DMS53 treated with DMSO at 0.1 percent for 48 hours (cell line): Measurements from ENCODE around the gene PTPN11.
"Not testable (repeated sequence)": the region's sequence is repeated elsewhere in the genome, so short reads cannot be mapped to it uniquely, and the experiment has no call there.

Experiments used
- DNase-seq: peaks from one replicate; lab custom pipeline; 2025; ENCODE audit not compliant: unreplicated experiment; lab: John Stamatoyannopoulos, UW

PTPN11 gene

DNA sequence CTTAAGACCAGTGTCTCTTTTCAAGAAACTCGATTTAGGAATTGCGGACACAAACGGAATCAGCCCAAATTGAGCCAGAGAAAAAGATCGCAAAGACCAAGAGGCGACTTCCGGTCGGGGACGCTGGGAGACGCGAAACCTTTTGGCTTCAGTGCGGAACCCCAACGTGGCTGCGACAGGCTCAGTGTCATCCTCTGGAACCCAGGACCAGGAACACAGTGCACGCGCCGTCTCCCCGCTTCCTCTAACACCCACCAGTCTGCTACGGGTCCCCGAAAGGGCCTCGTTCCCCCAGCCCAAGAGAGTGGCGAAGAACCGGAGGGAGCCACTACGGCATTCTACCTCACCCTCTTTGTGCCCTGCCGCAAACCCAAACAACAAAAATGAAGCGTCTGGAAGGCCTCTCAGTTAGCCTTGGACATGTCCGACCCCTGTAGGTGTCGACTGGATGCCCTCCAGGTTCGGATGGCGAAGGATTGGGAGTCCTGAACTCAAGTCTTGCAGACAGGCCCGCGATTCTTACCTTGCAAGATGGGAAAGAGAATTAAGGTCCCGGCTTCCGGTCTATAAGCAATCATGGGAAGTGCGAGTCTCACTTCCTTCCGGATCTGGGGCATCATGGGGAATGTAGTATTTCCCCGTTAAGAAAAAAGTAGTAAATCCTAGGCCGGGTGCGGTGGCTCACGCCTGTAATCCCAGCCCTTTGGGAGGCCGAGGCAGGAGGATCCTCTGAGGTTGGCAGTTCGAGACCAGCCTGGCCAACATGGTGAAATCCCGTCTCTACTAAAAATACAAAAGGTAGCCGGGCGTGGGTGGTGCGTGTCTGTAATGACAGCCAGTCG, 9.5 kb upstream of the PTPN11 start, which contains the start of gene RPL6:
Gene RPL6, minus strand, starts transcription at position 542 of the 842 bp plus-strand sequence. CDS start 949 bp downstream, outside the sequence.
- DNase-seq: peak; percentile 96

DNA sequence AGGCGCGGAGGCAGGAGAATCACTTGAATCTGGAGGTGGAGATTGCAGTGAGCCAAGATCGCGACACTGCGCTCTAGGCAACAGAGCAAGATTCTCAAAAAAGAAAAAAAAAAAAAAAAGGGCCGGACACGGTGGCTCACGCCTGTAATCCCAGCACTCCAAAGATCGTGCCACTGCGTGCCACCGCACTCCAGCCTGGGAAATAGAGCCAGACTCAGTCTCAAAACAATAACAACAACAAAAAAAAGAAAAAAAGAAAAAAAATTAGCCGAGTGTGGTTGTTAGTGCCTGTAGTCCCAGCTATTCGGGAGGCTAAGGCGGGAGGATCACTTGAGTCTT, 8.9 kb upstream of the PTPN11 start:
- no peak for DNase-seq

DNA sequence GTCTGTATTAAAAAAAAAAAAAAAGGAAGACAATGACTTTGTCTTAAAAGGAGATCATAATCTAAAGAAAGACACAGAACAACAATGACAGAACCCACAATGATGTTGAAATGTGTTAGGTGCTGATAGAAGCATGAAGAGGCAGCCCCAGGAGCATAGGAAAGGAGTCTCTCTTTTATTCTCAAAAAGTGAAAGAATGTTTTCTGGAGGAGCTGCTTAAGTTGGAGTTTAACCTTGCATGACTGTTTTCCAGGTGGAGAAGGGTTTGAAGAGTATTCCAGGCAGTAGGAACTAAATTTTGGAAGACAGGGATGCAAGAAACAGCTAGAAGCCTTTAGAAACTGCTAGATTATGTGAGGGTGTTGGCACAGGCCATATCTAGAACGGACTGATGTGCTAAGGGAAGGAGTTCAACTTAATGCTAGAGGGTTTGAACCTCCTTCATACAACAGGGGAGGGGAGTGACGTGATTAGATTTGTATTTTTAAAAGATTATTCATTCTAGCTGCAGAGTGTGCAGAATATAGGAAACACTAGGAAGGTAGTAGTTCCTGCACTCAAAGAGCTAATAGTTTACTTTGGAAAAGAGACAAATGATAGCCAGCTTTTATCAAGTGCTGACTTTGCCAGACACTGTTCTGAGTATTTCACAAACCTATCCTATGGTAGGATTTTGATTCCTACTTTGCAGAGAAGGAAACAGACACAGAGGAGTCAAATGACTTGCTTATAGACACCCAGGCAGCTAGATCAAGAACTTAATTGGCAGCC, 4.7 kb upstream of the PTPN11 start:
- DNase-seq: no peak

DNA sequence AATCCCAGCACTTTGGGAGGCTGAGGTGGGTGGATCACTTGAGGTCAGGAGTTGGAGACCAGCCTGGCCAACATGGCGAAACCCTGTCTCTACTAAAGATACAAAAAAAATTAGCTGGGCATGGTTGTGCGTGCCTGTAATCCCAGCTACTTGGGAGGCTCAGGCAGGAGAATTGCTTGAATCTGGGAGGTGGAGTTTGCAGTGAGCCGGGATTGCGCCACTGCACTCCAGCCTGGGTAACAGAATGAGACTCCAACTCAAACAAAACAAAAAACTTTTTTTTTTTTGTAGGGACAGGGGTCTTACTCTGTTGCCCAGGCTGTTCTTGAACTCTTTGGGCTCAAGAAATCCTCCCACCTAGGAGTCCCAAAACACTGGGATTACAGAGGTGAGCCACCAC, 3.3 kb upstream of the PTPN11 start:
- DNase-seq: not testable (repeated sequence)

DNA sequence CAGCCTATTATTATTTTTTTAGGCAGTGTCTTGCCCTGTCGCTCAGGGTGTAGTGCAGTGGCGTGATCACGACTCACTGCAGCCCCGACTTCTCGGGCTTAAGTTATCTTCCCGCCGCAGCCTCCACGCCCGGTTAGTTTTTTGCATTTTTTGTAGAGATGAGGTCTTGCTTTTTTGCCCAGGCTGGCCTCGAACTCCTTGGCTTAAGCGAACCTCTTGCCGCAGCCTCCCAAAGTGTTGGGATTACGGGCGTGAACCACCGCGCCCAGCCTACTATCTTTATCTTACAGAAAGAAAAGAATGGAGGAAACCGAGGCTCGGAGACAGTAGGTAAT, 507 bp upstream of the PTPN11 start:
- DNase-seq: no peak

DNA sequence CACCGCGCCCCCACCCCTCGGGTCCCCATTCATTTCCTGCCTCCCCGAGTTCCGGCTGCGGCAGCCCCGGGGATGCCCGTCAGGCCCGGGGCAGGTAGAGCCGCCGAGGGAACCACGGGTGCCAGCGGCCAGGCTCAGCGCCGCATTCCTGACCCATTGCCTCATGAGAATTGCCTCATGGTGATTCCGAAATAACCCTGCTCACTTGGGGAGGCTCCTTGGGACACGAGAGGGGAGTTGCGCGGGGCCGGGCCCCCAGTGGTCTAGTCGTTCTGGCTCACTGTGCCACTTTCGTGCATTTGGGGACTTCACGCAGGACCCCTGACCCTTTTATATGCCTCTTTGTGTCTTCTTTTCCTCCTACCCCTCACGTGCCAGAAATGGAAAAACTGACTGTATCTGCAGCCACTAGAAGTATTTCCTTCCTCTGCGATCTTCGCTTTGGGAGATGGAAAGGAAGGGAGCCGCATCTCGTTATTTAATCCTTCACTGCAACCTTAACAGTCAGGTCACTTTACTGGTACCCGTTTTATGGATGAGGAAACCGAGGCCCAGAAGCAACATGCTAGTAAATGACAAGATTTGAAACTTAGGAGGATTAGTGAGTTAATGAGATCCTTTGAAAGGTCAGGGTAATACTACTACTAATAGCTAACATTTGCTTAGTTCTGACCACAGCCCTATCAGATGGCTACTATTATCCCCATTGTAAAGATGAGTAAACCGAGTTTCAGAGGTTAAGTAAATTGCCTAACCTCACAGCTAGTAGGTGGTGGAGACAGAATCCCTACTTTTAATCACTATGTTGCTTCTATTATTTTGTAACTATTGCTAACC, 768 bp downstream of the PTPN11 start:
- DNase-seq: peak; percentile 40

DNA sequence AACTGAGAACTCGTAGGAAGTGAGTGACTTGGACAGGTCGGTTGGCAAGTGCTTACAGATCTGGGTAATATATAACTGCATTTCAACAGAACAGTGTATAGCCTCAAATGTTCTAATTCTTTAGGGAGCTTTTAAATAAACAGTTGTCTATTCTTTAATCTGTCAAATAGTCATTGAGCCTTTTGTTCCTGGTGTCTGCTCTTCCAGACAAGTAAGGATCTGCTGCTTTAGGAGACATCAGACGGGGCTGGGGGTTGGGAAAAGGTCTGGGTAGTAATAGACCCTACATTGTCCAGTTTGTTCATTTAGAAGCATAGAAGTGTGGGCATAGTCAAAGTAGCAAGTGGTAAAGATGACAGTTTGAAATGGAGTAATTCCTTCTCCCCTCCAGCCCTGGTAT, 2.0 kb downstream of the PTPN11 start:
- DNase-seq: no peak

DNA sequence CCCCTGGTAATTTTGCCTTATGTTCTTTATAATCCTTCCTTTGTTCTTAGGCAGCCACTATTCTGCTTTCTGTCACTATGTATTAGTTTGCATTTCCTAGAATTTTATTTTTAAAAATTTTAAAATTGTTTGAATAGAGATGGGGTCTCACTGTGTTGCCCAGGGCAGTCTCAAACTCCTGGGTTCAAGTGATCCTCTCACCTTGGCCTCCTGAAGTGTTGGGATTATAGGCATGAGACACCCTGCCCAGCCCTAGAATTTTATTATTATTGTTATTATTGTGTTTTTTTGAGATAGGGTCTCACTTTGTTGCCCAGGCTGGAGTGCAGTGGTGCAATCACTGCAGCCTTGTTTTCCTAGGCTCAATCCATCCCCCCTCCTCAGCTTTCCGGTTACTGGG, 2.6 kb downstream of the PTPN11 start:
- DNase-seq: no peak

DNA sequence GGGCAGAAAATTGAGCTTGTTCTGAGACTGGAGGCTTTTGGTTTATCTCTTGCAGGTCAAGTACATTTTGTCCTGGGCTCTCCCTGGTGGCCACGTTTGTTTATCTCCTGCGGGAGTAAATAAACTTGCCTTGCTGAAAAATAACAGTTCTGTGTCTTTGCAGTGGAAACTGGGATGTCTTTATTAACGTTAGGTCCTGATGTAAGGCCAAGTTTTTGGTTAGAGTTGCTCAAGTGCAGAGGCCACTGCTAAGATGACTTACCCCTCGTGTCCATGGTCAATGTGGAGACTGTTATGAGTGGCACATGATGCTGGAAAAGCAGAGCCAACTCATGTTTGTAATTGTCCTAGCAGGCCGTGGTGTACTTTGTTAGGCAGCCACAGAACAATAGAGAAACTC, 3.8 kb downstream of the PTPN11 start:
- no peak for DNase-seq

DNA sequence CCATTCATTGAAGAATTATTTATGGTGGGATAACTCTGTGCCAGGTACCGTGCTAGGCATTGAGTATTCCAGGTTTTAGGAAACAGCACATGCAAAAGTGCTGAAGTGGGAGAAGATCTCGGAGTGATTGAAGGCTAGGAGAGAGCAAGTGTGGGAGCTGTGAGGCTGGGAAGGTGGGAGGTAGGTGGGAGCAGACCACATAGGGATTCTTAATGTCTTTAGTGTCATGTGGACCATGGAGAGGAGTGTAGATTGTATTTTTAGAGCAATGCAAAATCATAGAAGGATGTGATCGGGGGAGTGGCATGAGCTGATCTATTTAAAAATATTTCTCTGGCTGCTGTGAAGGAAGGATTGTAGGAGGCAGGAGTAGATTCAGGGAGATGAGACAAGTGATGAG, 5.4 kb downstream of the PTPN11 start:
- DNase-seq: no peak

DNA sequence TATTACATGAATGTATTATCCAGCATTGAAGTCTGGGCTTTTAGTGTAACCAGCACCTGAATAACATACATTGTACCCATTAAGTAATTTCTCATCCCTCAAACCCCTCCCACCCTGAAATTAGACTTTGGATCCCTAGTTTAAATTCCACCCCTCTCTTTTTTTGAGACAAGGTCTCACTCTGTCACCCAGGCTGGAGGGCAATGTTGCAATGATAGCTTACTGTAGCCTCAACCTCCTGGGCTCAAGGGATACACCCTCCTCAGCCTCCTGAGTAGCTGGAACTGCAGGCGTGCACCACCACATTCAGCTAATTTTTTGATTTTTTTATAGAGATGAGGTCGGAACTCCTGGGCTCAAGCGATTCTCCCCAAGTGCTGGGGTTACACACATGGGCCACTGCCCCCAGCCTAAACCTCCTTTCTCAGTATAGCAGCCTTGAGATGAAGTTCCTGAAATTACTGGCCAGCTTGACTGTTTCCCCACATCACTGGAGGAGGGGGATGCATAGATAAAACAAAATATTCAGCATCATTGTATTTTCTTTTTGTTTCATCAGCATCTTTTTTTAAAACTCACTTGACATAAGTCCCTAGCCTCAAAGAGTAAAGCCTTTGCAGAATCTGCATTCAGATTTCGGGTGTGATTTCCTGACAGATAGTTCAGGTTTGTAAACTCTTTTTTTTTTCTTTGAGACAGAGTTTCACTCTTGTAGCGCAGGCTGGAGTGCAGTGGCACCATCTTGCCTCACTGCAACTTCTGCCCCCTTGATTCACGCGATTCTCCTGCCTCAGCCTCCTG, 7.0 kb downstream of the PTPN11 start:
- no peak for DNase-seq

DNA sequence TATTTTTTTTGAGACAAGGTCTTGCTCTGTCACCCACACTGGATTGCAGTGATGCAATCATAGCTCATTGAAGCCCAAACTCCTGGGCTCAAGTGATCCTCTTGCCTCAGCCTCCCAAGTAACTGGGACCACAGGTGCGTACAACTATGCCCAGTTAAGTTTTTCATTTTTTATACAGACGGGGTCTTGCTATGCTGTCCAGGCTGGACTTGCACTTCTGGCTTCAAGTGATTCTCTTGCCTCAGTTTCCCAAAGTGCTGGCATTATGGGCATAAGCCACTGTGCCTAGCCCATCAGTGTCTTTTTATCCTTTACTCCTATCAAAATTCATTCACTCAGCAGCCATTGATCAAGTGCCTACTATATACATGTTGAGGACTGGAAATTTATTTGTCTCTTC, 9.0 kb downstream of the PTPN11 start:
- DNase-seq: no peak

DNA sequence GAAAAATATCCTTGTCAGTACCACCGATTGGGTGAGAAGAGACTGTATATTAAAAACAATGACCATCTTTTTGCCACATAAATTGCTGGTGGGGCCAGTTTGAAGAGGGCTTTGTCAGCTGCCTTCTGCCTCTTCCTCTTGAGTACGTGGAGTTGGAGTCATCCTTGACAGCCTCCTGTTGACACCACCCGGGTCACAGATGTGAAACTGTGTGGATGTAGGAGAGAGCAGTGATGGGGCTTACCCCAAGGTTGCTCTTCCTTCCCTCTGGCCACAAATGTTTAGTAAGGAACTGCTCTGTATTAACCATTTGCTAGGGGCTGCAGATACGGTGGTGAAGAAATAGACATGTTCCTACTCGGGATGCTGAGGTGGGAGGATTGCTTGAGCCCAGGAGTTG, 12.2 kb downstream of the PTPN11 start:
- no peak for DNase-seq

DNA sequence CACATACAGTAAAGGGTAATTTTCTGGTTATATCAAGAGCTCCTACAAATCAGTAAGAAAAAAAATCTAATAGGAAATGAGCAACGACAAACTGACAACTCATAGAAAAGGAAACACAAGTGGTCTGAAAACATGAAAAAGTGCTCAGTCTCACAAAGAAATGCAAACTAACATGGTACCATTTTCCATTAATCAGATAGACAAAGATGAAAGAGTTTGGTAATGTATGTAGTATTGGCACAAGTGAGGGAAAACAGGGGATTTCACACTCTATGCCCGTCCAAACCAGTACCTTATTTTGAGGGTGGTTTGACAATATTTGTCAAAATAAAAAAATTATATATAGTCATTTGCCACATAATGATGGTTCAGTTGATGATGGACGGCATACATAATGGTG, 13.2 kb downstream of the PTPN11 start:
- DNase-seq: no peak

DNA sequence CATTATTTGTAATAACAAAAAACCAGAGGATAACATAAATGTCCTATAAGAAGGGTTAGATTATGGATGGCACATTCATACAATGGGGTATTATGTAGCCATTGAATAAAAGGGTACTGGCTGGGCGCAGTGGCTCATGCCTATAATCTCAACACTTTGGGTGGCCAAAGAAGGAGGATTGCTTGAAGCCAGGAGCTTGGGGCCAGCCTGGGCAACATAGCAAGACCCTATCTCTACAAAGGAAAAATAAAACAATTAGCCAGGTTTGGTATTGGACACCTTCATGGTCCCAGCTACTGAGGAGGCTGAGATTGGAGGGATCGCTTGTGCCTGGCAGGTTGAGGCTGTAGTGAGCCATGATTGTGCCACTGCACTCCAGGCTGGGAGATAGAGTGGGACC, 14.8 kb downstream of the PTPN11 start:
- no peak for DNase-seq

DNA sequence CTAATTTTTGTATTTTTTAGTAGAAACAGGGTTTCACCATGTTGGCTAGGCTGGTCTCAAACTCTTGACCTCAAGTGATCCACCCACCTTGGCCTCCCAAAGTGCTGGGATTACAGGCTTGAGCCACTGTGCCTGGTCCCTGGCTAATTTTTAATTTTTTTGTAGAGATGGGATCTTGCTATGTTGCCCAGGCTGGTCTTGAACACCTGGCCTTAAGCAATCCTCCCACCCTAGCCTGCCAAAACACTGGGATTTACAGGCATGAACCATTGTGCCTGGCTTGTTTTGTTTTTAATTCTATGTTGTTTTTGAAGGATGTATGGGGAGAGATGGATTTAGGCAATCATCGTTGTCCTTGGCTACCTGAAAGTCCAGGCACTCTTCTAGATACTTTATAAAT, 19.9 kb downstream of the PTPN11 start:
- not testable (repeated sequence) for DNase-seq

DNA sequence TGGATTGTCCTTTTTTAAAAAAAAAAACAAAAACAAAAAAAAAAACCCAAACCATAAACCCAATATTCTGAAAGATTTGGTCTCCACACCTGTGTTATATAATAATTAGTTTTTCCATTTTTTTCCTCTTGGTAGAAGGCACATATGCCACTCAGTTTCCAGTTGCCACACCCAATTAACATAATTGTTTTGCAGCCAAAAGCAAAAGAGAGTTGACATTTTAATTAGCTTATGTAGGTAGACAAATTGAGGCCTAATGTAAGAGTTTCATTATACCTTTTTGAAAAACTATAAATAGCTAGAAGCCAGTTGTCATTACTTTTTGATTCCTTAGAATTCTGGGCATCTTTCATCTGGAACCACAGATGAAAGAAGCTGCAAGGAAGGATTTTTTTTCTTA, 21.0 kb downstream of the PTPN11 start:
- DNase-seq: no peak

DNA sequence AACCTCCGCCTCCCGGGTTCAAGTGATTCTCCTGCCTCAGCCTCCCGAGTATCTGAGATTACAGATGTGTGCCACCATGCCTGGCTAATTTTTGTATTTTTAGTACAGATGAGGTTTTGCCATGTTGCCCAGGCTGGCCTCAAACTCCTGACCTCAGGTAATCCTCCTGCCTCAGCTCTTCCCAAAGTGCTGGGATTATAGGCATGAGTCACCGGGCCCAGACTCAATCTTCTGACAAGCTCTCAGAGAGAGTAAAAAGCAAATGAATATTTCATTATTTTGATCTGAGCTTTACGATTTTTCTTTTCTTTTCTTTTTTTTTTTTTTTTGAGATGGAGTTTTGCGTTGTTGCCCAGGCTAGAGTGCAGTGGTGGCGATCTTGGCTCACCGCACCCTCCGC, 21.9 kb downstream of the PTPN11 start:
- not testable (repeated sequence) for DNase-seq

DNA sequence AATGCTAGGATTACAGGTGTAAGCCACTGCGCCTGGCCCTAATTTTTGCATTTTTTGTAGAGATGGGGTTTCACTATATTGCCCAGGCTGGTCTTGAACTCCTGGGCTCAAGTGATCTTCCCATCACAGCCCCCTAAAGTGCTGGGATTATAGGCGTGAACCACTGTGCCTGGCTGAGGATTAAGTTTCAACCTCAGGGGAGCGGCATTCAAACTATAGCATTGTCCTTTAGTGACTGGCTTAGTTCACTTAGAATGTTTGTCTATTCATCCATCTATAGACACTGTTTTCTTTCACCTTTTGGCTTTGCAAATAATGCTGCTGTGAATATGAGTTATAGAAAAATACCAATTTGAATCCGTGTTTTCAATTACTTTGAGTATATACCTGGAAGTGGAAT, 25.2 kb downstream of the PTPN11 start:
- no peak for DNase-seq

DNA sequence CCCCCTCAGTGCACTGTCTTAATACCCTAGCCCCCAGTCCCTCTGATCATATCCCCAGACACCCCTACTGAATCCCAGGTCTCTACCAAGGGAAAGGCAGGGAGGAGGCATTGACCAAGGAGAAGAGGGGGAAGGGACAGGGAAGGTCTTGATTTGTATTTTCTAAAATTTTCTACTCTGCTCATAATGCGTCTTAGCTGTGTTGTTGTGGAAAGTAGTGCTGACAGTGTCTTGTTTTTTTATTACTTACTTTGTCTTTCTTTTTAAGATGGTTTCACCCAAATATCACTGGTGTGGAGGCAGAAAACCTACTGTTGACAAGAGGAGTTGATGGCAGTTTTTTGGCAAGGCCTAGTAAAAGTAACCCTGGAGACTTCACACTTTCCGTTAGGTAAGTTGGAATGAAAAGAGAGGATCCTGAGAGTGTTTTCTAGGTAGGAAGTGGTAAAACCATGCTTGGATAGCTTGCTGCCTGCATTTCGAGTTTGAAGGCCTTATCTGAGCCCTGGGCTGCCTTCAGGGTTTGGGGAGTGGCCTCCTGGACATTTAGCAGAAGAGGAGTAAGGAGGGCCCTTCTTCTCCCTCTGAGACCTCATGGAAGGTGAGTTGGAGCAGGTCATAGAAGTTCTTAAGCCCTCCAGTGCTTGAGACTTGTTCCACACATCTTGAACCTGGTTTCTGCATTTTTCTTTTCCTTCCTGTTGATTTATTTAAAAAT, 27.4 kb downstream of the PTPN11 start:
- DNase-seq: no peak
